Retina (tissue), 1 donor: ENCODE measurements around the gene UNCX.
"Not testable (repeated sequence)": the region's sequence is repeated elsewhere in the genome, so short reads cannot be mapped to it uniquely, and the experiment has no call there.

Experiments
- DNase-seq: peaks from one replicate; pipeline ENCODE4 v3.0.0-alpha.2; 2016

Gene UNCX

GRCh38 chr7:1232623-1233332 is at the start of gene UNCX:
TSS of gene UNCX (plus strand) at chr7:1232872. CDS start at chr7:1233018, 146 bp downstream.
- DNase-seq, result no peak

GRCh38 chr7:1187127-1187526 is 45.5 kb upstream of the UNCX start:
- no peak for DNase-seq

DNA sequence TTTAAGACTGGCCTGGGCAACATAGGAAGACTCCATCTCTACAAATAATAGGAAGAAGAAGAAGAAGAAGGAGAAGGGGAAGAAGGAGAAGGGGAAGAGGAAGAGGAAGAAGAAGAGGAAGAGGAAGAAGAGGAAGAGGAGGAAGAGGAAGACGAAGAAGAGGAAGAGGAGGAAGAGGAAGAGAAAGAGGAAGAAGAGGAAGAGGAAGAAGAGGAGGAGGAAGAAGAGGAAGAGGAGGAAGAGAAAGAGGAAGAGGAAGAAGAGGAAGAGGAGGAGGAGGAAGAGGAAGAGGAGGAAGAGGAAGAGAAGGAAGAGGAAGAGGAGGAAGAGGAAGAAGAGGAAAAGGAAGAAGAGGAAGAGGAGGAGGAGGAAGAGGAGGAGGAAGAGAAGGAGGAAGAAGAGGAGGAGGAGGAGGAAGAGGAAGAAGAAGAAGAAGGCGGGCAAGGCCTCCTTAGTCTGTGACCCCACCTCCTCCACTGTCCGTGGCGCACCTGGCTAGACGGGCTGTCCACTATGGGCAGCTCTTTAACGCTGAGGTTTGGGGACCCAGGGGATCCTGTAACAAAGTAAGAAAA is 43.9 kb upstream of the UNCX start:
- no peak for DNase-seq

DNA sequence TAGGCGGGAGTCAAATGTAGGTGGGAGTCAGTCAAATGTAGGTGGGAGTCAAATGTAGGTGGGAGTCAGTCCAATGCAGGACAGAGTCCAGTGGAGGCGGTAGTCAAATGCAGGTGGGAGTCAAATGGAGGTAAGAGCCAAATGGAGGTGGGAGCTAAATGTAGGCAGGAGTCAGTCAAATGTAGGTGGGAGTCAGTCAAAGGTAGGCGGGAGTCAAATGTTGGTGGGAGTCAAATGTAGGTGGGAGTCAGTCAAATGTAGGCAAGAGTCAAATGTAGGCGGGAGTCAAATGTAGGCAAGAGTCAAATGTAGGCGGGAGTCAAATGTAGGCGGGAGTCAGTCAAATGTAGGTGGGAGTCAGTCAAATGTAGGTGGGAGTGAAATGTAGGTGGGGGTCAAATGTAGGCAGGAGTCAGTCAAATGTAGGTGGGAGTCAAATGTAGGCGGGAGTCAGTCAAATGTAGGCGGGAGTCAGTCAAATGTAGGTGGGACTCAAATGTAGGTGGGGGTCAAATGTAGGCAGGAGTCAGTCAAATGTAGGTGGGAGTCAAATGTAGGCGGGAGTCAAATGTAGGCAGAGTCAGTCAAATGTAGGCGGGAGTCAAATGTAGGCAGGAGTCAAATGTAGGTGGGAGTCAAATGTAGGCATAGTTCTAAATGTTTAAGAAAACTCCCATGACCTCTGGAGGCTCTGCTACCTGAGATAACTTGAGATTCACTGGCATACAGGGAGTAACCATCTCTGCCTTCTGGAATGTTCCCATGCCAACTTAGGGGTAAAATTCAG is 42.5 kb upstream of the UNCX start:
- no peak for DNase-seq

- no peak for DNase-seq
These were observed 40.4 kb upstream of the UNCX start for GRCh38 chr7:1192171-1192676.

- peak; percentile 79 for DNase-seq
These were observed 38.9 kb upstream of the UNCX start for GRCh38 chr7:1193593-1194424.

DNA sequence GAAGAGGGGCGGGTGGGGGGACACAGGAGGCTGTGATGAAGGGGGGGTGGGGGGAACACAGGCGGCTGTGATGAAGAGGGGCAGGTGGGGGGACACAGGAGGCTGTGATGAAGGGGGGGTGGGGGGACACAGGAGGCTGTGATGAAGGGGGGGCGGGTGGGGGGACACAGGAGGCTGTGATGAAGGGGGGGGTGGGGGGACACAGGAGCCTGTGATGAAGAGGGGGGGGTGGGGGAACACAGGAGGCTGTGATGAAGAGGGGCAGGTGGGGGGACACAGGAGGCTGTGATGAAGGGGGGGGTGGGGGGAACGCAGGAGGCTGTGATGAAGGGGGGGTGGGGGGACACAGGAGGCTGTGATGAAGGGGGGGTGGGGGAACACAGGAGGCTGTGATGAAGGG is 36.2 kb upstream of the UNCX start:
- DNase-seq, result not testable (repeated sequence)

DNA sequence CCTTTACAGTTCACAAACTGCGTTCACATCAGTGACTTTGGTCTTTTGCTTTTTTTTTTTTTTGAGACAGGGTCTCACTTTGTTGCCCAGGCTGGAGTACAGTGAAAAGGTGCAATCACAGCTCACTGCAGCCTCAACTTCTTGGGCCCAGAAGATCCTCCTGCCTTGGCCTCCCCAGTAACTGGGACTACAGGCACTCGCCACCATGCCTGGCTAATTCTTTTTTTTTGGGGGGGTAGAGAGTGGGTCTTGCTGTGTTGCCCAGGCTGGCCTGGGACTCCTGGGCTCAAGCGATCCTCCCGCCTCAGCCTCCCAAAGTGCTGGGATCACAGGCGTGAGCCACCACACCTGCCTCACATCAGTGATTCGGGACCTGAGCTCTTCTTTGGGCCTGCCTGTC is 35.7 kb upstream of the UNCX start:
- DNase-seq, result no peak

DNA sequence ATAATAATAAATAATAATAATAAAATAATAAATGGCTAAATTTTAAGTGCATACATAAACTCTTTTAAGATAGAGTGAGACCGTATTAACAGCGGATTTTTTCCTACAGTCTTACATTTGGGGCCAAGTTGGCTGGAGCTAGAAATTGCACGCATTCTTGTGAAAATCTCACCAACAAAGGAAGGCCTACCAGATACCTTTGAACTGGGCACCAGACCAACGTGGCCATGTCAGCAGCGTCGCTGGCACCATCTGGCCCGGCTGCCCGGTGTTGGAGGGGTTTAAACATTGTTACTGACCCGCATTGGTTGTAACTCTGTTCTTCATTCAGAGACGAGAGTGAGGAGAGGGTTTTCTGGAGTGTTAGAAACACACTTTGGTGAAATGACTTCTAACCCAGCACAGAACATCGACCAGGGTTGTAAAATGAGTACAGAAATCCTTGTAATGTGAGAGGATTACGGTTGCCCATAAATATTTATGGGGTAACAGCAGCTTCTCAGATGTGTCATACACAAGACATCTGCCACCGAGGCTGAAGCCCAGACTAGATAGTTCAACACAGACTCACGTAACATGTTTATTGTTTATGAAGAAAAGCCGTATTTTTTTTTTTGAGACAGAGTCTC is 34.6 kb upstream of the UNCX start:
- no peak for DNase-seq

GRCh38 chr7:1200045-1200444 is 32.6 kb upstream of the UNCX start:
- no peak for DNase-seq

DNA sequence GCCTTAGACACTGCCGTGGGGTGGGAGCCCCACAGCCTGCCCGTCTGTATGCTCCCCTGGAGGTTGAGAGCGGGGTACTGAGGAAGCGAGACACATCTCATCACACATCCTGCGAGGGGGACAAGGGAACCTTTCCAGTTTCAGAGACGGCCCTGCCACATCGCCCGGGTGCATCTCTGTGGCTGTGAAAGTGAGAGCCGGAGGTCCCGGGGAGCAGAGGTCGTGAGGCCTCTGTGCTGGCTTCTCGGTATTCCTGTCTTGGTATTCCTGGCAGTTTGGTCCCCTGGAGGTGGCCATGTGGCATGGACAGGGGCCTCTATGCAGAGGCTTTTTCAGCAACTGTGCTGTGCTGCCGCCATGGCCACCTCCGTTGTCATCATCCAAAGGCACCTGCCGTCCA is 30.8 kb upstream of the UNCX start:
- DNase-seq, result no peak

GRCh38 chr7:1202914-1203313 is 29.8 kb upstream of the UNCX start:
- DNase-seq, result not testable (repeated sequence)

GRCh38 chr7:1204460-1205140 is 28.1 kb upstream of the UNCX start:
- DNase-seq, result no peak

GRCh38 chr7:1205742-1206141 is 26.9 kb upstream of the UNCX start:
- DNase-seq, result not testable (repeated sequence)

DNA sequence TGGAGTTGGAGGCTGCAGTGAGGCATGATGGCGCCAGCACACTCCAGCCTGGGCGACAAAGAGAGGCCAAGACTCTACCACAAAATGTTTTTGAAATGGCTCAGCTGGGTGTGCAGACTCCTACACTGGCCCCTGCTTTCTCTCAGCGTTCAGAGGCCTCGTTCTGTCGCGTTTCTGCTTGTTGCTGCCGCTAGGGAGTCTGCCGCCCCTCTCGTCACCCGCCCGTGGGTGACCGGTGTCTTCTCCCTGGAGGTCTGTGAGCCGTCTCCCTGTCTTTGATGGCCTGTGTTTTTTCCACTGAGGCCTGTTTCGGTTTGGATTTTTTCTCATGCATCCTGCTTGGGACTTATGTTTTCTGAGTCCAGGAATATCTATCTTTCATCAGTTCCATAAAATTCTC is 23.6 kb upstream of the UNCX start:
- no peak for DNase-seq

DNA sequence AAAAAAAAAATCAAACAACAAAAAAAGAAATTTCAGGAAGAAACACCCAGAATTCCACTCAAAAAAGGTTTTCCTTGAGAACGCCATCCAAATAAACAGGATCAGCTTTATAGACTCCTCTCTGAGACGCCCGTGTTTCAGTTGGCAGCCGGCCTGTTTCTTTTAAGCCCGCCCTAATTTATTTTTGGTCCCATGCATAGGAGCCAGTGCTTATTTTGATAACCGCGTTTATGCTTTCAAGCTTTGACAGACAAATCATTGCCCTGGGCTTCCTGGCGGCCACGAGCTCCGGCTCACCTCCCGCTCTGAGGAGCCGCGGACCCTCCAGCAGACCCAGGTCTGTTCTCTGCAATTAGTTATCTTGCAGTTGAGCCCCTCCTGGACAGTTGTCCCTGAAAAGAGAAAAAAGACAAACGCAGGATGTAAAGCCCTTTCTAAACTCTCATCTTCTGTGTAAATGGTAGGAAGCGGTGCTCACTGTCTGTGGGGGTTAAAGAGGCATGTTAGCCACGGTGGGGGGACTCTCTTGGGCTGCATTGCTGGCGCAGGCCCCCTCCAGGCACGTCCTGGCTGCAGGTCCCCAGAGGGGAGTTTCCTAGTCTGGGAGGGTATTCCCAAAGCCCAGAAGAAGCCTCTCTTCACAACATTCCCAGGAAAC is 22.2 kb upstream of the UNCX start:
- DNase-seq, result peak; percentile 40

- peak; percentile 54 for DNase-seq
These were observed 21.6 kb upstream of the UNCX start for GRCh38 chr7:1210979-1211608.

GRCh38 chr7:1211611-1212010 is 21.1 kb upstream of the UNCX start:
- DNase-seq, result no peak

DNA sequence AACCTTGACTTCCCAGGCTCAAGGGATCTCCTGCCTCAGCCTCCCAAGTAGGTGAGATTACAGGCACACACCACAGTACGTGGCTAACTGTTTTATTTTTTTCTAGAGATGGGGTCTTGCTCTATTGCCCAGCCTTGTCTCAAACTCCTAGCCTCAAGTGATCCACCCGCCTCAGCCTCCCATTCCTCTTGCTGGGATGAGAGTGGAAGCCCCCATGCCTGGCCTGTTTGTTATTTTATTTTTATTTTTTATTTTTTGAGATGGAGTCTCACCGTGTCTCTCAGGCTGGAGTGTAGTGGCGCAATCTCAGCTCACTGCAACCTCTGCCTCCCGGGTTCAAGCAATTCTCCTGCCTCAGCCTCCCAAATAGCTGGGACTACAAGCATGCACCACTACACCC is 20.6 kb upstream of the UNCX start:
- not testable (repeated sequence) for DNase-seq

- DNase-seq, result no peak
These were observed 18.2 kb upstream of the UNCX start for GRCh38 chr7:1214516-1214915.
